H4 (cell line): Measurements from ENCODE around the gene ACSS1. TPM values are rescaled to one million over a fixed set of nuclear protein-coding genes. Genes with fewer than 3 reads are reported as not detected.

Experiments used
- DNase-seq: peaks from one replicate; pipeline ENCODE4 v3.0.0-alpha.2; 2015; ENCODE audit warnings: low spot score
- total RNA-seq: library from RNA; depleted of rRNA; stranded (reverse); fragments of >200 nt; shearing (Covaris generic); gene quantifications from 2 replicates; pipeline ENCODE4 v1.2.3, GENCODE V29; 2014; rRNA removed

Gene ACSS1
- total RNA-seq, 1 experiment from 2014 or later, result 0.21 TPM

DNA sequence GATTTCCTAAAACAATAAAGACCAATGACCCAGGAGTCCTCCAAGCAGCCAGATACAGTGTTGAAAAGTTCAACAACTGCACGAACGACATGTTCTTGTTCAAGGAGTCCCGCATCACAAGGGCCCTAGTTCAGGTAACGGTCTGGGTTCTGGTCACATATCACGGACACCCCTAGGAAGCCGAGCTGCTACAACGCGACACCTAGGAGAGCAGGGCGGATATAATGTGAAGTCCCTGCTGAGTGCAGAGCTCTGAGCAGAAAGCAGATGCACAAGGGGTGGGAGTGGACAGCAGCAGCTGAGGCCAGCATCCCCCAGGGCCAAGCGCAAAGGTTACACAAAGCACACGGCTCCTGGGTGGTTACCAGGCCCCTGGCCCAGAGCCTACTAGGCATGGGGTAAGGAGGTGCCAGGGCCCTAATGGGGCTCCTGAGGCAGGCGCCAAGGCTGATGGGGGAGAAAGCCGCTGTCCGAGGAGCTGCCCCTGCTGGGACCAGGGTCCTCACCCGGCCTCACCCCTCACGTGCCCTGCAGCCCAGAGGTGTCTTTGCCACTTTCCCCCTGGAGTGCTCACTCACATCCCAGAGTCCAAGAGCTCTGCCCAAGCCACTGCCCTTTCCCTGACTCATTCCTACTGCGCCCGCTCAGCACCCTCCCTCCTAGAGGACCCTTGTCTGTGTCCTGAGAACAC lies 100.5 kb downstream of the ACSS1 start:
- no peak for DNase-seq

Other genes starting within 250 kb of the ACSS1 start
- gene CST7, start 108.9 kb downstream of the ACSS1 start, total RNA-seq, result 0.94 and 1.1 TPM in 2 replicates
- 110 and 115 TPM in 2 replicates for gene APMAP, start 65.4 kb downstream of the ACSS1 start, total RNA-seq
- gene VSX1, start 24.0 kb upstream of the ACSS1 start, total RNA-seq, result not detected in 2 replicates
- 21.4 and 22.3 TPM in 2 replicates for gene ENTPD6, start 137.6 kb upstream of the ACSS1 start, total RNA-seq
- gene PYGB, start 189.9 kb upstream of the ACSS1 start, total RNA-seq, result 39.4 and 41.1 TPM in 2 replicates